HG02571 (cell line): ENCODE results near the gene HOXB9.

ENCODE experiments used
- ATAC-seq: cut with Tn5 transposase; IDR thresholded peaks from one replicate; pipeline ENCODE4 v1.9.1; 2021; ENCODE audit warnings: mild to moderate bottlenecking, moderate library complexity; ENCODE audit not compliant: unreplicated experiment

The HOXB9 gene

DNA sequence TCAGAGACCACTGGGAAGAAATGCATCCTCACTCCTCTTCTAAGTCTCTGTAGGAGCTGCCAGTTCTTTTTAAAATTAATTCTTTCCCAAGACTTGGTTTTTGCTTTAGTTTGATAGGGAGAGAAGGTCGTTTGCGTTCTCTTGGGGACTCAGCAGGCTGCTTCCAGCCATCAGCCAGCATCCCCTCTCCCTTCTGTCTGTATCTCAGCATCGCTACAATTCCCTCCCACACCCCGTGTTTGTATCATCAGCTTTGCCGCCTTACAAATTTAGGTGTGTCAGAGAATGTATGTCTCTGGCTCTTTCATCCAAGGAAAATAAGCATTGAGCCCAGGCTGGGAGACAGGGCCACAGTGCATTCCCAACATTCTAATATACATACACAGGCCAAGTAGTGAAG is 26.8 kb downstream of the HOXB9 start:
- ATAC-seq: no peak

DNA sequence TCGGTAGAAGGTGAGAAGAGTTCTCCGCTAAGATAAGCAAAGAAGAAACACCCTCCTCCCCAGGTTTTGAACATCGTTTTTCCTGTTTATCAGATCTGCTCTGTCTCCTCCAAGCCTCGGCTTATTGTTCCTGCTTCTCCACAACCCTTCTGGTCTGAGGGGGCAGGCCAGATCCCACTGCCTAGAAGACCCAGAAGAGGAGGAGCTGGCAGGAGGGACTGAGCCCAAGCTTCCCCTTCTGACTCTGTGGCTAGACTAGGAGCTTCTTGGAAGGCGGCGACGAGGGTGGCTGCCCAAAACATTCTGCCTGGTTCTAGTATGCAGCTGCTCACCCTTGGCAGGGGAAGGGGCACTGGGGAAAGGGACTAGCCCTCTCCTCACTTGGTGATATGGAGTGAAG is 27.4 kb downstream of the HOXB9 start:
- no peak for ATAC-seq

DNA sequence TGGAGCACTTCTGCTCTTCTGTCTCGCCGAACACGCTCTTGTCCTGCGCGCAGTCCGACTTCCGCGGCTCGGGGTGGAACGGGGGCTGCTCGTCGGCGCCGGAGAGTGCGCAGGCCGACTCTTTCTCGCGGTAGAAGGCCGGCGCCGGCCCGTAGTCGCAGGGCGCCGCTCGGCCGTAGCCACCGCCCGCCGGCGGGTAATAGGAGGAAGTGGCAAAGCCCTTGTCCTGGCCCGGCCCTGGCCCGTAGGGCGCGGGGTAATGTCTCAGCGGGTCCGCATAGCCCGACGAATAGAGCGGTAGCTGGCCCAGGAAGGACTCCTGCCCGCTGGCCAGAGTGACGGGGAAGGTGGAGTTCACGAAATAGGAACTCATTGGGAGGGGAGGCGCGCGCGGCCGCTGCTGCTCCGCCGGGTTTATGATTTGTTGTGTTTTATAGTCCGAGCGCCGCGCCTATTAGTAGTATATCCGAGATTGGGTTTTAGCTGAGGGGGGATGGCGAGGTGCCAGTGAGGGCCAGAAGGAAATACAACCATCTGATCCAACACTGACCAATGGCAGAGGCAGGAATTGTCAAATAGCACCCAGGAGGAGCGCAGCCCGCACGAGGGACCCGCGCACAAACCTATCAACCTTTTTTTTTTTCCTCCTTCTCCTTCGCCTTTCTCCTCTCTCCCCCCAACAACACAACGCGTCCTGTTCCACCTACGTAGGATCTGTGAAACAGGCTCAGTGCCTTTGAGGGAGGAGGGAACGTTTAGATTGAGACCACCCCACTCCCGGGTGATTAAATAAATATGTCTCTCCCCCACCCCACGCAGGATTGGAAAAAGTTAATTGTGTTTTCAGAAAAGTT is 28.2 kb downstream of the HOXB9 start:
- ATAC-seq: no peak

DNA sequence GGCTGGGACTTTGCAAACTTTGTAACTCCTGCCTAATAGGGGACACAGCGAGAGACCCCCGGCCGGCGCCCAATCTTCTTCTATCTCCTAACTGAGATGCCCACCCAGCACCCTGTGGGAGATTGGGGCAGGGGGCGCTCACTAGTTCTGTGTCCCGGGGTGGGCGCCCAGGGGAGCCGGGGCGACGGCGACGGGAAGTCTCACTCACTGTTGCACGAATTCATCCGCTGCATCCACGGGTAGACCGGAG is 28.7 kb downstream of the HOXB9 start:
- ATAC-seq: no peak

DNA sequence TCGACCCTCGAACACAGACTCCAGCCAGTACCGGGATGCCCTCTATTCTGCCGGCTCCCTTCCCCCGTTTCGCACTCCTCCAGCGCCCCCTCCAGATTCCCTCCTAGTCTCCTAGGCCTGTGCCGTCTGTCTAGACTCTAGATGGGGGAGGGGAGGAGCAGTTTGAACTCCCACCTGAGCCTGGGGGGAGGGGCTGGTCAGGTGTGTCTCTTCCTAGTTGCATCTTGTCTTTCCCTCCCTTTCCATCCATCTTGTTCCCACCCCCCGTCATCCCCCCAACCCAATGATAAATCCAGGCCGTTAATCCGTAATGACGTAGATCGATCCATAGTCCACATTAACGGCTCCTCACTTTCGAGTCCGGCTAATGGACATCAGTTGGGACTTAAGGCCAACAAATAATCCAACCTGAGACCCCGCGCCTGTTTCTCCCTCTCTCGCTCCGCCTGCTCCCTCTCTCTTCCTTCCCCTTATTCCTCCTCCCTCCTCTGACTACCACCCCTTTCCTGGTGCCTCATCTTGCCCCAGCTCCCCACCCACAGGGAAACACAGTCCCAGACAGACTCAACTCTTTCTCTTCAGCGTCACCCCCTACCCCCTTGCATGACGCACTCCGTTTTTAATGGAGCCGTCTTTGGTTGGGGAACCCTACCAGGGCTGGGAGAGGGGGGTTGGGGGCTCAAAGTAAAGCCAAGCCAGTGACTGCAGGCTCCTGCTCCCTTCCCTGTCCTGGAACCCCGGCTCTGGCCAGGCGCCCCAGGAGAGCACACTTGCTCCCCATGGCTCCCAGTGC is 29.2 kb downstream of the HOXB9 start:
- ATAC-seq: no peak

DNA sequence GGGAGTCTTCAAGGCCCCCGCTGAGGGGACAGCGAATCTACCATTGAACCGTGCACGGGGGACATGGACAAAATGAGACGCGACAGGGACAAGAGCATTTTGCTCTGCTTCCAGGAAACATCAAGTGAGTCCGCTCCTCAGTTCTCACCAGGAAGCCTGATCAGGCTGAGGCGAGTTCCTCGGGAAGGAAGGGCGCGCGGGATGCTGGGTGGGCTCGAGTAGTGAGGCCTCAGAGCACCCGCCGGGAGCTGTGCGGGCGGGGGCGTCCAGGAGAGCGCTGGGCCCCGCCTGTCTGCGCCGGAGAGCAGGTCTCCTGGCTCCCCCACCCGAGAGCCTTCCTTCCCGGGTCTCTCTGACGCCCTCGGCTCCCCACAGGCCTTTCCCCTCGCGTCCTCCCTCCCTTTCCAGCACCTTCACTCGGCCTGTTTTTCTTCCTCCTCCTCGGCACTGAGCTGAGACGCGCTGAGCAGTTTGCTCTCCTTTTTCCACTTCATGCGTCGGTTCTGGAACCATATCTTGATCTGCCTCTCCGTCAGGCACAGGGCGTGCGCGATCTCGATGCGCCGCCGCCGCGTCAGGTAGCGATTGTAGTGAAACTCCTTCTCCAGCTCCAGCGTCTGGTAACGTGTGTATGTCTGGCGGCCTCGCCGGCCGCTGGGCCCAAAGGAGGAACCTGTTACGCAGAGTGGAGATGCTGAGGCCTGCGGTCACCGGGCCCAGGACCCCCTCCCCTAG is 30.0 kb downstream of the HOXB9 start:
- no peak for ATAC-seq

DNA sequence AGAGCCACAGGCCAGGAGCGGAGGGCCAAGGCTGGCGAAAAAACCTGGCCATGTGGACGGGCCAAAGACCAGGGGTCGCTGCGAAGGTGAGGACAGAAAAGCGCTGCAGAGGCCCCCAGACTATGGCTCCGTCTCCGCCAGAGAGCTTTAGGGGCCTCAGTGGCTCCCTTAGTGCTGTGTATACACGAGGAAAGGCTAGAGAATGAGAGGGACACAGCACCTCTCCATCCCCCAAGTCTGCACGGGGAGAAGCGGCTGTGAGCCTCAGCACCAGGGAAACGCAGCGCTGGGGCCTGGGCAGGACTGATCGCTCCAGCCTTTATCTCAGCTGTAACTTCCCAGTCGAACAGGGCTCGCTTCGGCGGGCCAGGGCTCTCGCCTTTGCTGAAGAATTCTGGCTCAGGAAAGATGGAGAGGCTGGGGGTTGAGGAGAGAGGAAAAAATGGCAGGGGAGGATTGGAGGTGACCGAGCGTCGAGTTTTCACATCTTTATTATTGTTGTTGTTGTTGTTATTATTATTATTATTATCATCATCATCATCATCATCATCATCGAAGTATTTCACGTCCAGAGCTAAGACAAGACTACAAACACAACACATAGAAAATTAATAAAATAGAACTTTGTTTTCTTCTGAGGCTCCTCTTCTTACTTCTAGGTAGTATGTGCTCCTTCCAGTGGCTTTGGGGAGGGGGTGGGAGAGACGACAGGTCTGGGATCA is 30.7 kb downstream of the HOXB9 start:
- no peak for ATAC-seq

DNA sequence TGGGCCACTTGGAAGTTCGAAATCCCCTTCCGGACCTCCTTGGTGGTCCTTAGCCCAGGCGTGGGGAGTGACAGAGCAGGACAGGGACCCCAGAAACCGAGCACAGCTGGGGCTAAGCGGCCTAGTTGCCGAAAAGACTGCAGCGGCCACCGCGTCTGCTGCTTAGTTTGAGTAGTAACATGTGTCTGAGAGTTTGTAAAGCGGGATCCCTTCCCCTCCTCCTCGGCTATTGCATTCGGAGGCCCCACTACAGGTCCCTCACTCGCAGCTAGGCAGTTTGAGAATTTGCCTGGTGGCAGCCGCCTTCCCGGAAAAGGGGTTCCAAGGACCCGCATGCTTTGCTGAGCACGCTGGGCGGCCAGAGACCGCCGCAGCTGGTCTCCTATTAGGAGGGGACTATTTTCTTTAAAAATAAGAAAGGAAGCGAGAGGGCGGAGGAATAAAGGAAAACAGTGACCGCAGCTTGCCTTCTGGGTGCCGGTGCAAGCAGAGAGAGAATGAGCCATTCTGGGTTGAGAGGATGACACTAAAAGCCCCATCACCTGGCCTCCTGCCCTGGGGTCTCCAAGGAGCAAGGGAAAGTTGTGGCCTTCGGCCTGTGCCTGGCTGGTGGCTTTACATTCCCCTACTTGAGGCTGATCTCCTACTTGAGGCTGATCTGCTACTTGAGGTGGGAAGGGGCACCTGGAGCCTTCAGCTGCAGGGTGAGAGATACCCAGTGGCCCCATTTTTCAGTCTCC is 31.4 kb downstream of the HOXB9 start:
- no peak for ATAC-seq

DNA sequence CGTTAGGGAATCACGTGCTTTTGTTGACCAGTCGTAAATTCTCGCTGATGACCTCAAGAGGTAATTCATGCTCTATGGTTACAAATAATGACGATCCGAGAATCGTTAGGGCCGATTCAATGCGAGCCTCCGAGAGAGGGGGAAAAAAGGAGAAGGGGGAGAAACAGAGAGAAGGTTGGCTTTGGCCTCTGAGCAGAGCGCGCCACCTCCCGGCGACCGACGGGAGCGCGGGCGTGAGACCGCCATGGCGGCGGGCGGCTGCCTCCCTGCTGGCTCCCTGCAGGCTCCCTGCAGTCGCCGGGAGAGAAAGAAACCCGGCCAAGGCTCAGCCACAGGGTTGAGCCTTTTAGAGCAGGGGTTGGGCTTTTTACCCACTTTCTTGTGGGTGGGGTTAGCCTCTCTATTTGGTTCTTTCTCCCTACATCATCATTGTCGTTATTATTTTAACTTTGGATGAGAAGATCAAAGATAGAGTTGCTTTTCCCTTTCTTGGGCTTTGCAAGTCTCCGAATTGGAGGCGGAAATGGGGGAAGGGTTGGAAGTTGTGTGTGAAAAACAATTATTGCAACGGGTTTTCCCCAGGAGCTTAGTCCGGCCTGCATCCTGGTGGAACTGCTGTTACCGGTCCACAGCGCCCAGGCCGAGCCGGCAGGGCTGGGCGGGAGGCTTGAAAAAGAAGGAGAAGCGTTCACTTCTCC is 32.2 kb downstream of the HOXB9 start:
- no peak for ATAC-seq

DNA sequence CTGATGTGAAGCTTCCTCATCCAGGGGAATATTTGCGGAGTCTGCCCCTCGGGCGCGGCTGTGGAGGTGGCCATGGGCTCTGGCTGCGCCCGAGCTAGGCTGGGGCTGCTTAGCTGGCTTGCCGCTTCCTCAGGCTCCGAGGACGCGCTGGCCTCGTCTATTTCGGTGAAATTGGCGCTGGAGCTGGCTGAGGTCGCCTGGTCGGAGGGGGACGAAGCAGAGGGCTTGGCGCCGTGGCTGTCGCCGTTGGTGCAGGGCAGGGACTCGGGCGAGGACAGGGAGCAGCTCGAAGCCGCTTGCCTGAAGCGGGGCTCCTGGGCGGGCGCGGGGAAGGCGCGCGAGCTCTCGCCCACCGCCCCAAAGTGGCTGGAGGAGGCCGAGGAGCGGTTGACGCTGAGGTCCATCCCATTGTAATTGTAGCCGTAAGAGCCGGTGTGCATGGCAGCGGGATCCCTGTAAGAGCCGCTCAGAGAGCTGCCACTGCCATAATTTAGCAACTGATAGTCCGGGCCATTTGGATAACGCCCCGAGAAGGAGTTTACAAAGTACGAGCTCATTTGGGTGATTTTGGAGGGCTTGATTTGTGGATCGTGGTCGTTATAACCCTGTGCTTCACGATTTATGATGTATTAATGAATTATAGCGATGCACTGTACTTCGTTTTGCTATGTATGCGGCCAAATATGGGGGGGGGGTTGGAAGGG is 32.9 kb downstream of the HOXB9 start, which contains the start of gene HOXB5:
TSS of gene HOXB5 (minus strand) at position 654 of the 704 bp plus-strand sequence. CDS start at position 557, 97 bp downstream.
- no peak for ATAC-seq

DNA sequence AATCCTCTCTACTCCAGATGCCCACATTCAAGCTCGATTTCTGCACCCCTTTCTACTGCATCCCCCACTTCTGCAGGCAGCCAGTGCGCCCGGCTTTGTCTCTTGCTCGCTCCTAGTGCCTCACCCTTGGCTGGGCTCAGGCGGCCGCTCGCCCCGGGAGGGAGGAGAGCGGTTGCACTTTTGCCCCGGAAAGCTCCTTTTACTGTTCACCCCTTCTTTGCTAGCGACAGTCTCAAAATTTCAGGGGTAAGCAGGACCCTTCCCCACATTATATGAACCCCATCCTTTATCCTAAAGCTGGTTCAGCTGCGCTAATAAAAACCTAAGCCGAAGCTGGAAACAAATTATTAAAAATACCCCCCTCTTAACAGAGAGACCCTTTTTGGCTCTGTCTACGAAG is 33.6 kb downstream of the HOXB9 start:
- ATAC-seq: no peak

DNA sequence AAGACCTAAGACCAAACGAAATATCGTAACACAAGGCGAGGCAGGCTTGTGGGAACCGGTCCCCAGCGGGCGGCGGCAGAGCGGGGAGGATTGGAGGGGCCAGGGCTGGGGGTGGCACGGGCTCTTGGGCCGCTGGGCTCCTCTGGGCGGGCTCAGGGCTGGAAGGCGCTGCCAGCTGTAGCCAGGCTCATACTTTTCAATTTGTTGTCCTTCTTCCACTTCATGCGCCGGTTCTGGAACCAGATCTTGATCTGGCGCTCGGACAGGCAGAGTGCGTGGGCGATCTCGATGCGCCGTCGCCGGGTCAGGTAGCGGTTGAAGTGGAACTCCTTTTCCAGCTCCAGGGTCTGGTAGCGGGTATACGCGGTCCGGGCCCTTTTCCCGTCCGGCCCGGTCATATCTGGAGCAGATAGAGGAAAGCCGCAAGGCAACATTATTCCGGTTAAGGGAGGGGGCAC is 34.1 kb downstream of the HOXB9 start:
- no peak for ATAC-seq

DNA sequence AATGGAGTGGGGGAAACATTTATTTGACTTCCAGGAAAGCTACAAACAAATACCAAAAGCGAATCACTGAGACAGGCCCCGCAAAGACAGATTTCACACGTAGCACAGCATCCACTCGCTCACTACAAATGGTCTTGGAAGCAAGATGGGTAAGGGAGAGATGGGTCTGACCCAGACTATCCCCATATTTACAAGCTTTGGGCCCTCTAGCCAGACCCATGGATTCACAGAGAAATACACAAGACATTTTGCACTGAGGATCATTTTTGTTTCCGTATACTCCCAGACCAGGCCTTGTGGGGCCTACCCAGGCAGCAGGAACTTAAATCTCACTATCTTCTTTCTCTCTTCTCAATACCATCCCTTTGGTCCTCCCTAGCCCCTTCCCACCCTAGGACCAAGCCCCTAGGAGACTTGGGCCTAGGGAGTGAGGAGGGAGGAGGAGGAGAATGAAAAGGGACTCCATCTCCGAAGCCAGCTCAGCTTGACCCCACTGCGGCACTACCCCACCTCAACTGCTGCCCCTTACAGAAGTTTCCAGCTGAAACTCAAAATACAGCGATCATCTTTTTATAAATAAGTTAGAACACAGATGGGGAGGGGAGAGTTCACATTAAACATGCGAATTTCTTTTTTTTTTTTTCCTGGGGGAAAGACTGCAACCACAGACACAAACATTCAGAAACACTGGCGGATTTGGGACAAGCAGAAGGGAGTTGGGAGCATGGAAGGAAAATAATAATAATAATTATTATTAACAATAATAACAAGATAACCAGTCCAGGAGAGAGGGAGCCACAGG is 34.7 kb downstream of the HOXB9 start:
- no peak for ATAC-seq

DNA sequence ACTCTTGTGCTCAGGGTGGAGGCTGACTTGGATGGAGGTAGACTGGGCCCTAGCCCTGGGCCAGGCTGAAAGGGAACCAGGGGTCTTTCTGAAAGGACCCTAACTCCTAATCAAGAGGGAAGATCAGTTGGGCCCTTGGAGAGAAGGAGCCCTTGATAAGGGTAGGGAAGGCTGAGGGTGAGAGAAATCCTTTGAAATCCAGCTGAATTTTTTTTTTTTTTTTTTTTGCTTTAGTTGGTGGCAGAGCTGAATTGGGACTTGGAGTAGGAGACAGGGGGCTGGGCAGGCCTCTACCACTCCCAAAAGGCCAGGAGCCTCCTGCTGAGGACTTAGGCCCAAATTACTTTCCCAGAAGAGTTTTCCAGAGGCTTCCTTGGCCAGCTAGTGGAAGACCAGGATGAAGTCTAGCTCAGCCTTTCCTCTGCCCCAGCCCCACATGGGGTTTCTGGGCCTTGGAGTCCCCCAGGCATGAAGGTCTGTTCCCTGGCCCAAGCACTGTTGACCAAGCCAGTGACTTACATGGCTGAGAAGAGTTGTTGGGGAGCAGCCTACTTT is 35.5 kb downstream of the HOXB9 start:
- ATAC-seq: no peak

DNA sequence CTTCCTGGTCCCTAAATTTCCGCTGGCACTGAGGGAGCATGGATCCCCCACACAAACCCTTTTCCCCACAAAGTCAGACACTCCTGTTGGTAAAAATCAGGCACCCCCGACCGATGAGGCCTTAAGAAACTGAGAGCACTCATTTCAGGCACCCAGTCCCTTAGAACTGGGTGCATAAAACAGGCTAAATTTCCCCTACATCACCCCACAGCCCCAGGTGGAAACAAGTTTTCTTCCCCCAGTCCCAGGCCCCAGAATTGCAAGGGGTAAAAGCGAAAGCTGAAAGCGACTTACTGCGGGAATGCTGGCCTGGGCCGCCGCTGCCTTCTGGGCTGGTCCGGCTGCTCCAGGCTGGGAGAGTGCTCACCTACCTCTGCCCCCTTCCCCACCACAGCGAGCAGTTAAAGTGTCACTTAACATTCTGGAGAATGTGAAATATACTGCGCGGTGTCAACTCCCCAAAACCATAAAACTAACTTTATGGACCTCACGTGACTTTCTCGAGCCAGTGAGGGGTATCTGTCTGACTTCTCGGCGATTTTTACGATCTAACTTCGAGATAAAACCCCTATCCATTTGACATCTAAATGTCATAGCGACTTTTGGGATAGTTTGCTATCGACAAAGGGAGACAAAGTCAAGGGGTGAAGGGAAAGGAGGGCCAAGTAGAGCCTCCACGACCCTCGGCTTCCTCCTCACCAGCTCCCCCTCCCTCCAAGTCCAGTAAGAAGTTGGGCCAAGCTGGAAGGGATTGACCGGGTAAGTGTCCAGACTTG is 36.1 kb downstream of the HOXB9 start, which contains the start of gene HOXB3:
TSS of gene HOXB3 (minus strand) at position 411 of the 776 bp plus-strand sequence. CDS start 37,767 bp downstream, outside the sequence.
- ATAC-seq: no peak

DNA sequence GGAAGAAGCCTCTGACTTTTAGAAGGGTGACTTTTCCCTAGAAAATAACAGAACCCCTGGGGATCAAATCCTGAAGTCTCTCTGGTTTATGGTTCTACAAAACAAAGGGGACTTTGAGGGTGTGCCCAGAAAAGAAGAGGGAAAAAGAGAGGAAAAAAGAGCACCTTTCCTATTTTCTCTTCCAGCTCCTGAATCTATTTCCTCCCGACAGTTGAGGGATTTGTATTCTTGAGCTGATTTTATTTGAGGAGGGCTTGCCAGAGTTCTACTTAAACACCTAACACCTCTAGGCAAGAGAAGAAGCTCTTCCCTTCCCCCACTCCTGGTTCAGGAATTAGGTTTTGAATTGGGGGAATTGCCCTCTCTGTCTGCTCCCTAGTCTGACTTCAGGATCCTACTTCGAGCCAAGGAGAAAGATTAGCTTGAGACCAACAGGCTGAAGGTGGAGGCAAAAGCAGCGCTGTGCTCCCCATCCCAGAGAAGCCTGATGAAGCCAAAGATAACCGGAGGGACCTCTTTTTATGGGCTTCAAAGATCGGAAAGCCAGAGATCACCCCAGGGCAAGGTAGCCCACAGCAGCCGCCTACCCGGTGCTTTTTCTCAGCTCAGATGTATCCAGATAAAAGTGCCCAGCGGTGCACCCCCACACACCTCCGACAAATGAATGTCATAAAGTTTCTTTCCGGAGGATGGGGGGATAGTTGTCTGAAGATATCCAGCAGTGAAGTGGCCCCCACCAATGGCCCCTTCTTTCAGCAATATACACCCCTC is 36.9 kb downstream of the HOXB9 start:
- no peak for ATAC-seq
